WERI-Rb-1 (cell line): ENCODE data around the gene KCNJ13.
"Not testable (repeated sequence)": the region's sequence is repeated elsewhere in the genome, so short reads cannot be mapped to it uniquely, and the experiment has no call there.

Experiments
- DNase-seq: peaks from one replicate; pipeline ENCODE4 v3.0.0-alpha.2; 2020
- H3K27ac ChIP-seq: fragments of 250-450 bp; sonication (Bioruptor Pico); 2 replicates; pipeline ENCODE4 v1.5.1; 2020; ENCODE audit warnings: mild to moderate bottlenecking, moderate library complexity
- H3K27me3 ChIP-seq: fragments of 250-450 bp; sonication (Bioruptor Pico); 2 replicates; pipeline ENCODE4 v1.5.1; 2021; ENCODE audit warnings: mild to moderate bottlenecking, low read depth, moderate library complexity; ENCODE audit not compliant: insufficient read depth, severe bottlenecking
- H3K36me3 ChIP-seq: fragments of 250-450 bp; sonication (Bioruptor Pico); 2 replicates; pipeline ENCODE4 v1.5.1; 2020; ENCODE audit warnings: mild to moderate bottlenecking, moderate library complexity
- H3K4me3 ChIP-seq: 2 replicates; pipeline ENCODE4 v1.5.1; 2011; ENCODE audit warnings: low read depth, mild to moderate bottlenecking, control low read depth, low read length
- H3K9me3 ChIP-seq: fragments of 250-450 bp; sonication (Bioruptor Pico); 2 replicates; pipeline ENCODE4 v1.5.1; 2021; ENCODE audit warnings: mild to moderate bottlenecking, moderate library complexity; ENCODE audit not compliant: severe bottlenecking
- TF ChIP-seq, protein P1 (sequence below): IDR thresholded peaks from 2 replicates; pipeline ENCODE4 v1.5.1; 2011; ENCODE audit warnings: low read depth, mild to moderate bottlenecking, control low read depth, inconsistent platforms, low read length

Gene KCNJ13

GRCh38 chr2:232723027-232723426 is 53.3 kb downstream of the KCNJ13 start:
- H3K9me3 ChIP-seq, result no peaks in the 10 kb centered on the region
- H3K27me3 ChIP-seq, result no peaks in the 10 kb centered on the region
- no peak for DNase-seq
- no peak overlapping the region for H3K4me3 ChIP-seq
- H3K36me3 ChIP-seq, result peaks cover 33% of the 10 kb centered on the region
- no peak overlapping the region for H3K27ac ChIP-seq
- TF ChIP-seq, protein P1, sequence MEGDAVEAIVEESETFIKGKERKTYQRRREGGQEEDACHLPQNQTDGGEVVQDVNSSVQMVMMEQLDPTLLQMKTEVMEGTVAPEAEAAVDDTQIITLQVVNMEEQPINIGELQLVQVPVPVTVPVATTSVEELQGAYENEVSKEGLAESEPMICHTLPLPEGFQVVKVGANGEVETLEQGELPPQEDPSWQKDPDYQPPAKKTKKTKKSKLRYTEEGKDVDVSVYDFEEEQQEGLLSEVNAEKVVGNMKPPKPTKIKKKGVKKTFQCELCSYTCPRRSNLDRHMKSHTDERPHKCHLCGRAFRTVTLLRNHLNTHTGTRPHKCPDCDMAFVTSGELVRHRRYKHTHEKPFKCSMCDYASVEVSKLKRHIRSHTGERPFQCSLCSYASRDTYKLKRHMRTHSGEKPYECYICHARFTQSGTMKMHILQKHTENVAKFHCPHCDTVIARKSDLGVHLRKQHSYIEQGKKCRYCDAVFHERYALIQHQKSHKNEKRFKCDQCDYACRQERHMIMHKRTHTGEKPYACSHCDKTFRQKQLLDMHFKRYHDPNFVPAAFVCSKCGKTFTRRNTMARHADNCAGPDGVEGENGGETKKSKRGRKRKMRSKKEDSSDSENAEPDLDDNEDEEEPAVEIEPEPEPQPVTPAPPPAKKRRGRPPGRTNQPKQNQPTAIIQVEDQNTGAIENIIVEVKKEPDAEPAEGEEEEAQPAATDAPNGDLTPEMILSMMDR, result no peak

- no peak overlapping the region for H3K4me3 ChIP-seq
- H3K36me3 ChIP-seq, result peaks cover 23% of the 10 kb centered on the region
- no peak for DNase-seq
- H3K9me3 ChIP-seq, result no peaks in the 10 kb centered on the region
- H3K27me3 ChIP-seq, result no peaks in the 10 kb centered on the region
- H3K27ac ChIP-seq, result no peak overlapping the region
- TF ChIP-seq, protein P1, result no peak
Measured at GRCh38 chr2:232721882-232722281, 54.5 kb downstream of the KCNJ13 start.

- no peaks in the 10 kb centered on the region for H3K9me3 ChIP-seq
- H3K27ac ChIP-seq, result no peak overlapping the region
- H3K36me3 ChIP-seq, result peaks cover 19% of the 10 kb centered on the region
- DNase-seq, result no peak
- no peak overlapping the region for H3K4me3 ChIP-seq
- TF ChIP-seq, protein P1, result no peak
- H3K27me3 ChIP-seq, result no peaks in the 10 kb centered on the region
Measured at GRCh38 chr2:232721261-232721660, 55.1 kb downstream of the KCNJ13 start.

GRCh38 chr2:232720056-232720455 is 56.3 kb downstream of the KCNJ13 start:
- DNase-seq, result not testable (repeated sequence)

More at GRCh38 chr2:232720056-232720455, 56.3 kb downstream of the KCNJ13 start:
- not testable (repeated sequence) for H3K27me3 ChIP-seq, H3K4me3 ChIP-seq, H3K9me3 ChIP-seq, H3K27ac ChIP-seq
- peaks cover 15% of the 10 kb centered on the region for H3K36me3 ChIP-seq
